ENCODE data around the gene RGS6.

RGS6 gene

DNA sequence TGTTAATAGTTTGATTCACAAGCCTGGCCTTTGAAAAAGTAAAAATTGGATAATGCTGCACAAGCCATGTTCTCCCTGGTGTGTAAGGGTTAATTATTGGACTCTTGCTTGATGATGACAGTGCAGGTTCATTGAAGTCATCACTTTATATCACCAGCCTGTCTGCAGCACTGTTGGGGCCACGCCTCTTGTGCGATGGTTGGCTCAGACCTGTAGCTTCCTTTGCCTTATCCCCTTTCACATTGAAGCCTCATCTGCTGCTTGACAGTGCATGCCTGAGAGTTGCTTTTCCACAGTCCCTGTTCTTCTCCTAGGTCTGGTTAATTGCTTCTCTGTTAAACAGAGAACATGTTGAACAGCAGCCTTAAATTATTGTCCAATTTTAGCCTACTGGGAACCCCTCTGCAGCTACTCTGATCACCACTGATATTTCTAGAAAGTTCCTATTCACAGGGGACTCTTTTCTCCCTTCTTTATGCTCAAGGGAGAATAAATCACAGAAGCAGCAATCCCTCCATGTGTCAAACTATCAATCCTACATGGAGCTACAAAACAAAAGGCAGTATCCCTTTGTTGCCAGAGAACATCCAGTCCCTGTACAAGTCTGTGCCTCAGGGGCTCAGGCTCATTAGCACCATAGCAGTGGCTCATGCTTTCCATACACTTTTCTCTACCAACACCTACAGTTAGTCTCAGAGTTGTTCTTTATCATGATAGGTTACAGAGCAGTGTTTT, 322.1 kb downstream of the RGS6 start:
- no peak for DNase-seq

DNA sequence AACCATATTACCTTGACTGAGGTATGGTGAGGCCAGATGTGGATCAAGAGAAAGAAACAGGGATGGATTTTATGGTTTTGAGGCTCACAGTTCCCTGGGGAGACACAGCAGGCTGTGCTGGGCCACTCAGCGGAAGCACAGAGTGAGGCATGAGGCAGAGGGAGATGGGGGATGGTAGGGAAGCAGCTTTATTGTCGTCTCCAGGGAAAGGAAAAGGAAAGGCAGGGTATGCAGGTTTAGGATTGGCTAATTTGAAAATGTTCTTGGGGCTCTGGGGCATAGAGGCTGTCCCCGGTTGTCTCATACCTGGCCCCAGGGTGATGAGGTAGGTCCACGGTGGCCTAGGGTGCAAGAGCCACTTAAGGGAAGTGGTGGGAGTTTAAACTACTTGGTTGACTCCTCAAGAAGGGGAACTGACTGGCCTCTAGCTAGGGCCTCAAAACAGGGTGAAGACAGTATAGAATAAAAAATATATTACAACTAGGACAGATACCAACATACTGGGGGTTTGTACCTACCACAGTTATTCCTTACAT, 322.8 kb downstream of the RGS6 start:
- no peak for DNase-seq

DNA sequence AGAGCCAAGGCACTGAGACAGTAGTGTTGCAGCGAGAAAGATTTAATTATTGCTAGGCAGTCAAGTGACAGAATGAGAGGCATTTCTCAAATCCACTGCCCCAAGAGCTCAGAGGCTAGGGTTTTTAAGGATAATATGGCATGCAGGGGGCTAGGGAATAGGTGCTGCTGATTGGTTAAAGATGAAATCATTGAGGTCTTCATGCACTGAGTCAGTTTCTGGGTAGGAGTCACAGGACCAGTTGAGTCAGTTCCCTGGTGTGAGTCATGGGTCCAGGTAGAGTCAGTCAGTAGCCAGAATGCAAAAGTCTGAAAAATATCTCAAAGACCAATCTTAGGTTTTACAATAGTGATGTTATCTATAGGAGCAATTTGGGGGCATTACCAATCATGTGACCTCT, 323.8 kb downstream of the RGS6 start:
- DNase-seq, result no peak

DNA sequence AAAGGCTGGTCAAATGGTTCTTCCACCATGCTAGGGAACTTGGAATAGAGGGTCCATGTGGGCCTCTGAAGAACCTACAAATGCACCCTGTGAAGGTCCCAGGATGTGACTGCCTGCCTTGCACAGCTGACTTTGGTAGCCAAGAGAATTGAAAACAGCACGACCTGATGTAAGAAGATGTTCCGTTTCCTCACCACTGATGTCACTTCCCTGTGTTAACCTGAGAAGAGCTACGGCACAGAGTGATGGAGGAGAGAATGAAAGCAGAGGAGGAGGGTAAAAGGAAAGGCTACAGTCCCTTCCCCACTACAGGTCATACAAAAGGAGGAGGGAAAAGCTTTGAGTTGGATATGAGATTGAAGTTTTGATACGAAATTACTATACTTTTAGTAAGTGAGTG, 328.8 kb downstream of the RGS6 start:
- no peak for DNase-seq

DNA sequence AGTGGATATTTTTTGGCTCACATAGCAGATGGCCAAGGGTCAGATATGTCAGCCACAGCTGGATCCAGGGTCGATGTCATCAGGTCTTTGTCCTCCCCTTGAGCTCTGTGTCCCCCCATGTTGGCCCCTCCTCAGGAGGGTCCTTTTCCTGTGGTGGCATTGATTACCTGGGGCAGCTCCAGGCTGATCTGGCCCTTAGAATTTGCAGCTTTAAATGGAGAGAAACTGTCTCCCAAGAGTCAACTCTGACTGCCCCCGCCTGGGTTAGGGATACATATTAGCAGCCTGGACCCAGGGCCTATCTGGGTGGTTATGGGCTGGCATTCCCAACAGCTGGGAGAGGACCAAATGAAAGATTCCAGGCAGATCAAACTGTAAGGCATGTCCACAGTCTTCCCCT, 330.5 kb downstream of the RGS6 start:
- no peak for DNase-seq

DNA sequence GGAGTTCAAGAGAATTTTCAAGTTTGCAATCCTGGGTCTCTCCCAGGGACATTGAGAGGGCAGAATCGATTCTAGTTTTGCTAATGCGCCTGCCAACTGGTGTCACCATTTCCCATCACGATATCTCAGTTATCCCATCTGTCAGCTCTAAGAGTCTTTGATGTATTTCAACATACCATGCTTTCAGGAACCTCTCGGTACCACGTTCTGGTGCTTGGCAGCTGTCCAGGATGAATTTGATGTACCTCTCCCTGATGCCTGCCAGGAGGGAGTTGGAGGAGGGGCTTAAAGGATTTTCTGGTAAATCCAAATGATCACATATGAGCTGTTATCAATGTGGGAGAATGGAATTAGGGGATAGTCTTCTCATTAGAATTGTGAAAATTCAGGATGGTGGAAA, 332.5 kb downstream of the RGS6 start:
- no peak for DNase-seq

DNA sequence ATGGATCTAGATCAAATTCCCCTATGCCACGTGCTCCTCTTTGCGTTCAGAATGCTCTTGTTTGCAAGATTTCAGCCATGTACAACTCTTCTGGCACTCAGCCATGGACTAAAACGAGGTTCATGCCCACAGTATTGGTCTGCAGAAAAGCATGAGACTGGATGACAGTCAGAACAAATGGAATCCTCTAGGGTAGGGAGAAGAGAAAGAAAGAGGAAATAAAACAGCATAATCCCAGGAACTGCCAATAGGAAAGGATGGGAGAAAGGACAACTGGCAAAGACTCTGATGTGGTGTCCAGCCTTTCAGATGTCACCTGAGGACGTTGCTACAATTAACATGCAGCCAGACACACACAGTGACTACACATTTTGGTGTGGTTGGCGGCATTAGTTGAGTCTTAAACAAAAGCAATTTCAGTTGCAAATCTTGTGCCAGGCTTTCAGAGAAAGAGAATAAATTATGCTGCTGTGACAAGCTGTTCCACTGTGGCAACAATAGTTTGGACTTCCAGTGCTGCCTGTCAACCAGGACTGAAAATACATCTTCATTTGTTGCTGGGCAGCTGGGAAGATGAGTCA, 338.0 kb downstream of the RGS6 start:
- DNase-seq, result no peak

DNA sequence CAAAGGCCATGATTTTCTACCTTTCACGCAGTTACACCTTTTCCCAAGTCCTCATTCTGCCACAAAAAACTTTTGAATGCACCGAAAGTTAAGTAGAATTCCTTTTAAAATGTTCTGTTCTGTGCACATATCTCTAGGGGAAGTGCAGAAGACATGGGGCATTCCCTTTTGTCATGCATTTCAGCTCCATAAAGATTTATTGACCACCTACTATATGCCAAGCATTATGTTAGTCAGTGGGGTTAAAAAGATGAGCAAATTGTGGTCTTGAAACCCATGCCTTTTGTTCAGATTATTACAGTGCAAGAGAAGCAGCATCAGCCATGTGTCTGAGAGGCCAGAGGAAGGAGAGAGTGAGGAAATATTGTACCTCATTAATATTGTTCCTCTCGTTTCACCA, 338.5 kb downstream of the RGS6 start:
- no peak for DNase-seq

DNA sequence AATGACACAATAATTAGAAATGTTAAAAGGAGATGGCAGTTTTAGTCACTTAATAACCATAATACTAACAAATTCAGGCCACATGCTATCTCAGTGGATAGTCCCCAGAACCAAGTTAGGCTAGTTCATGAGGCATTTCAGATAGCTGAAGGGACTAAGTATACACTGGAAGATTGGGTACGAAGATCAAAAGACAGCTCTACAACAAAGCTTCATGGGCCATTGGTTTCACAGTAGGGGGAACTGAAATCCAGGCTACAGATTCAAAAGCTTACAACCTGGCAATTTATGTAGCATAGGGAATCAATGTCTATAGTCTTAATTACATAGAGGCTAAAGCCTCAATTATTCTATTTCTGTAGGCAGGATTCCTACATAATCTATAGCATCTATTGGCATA, 343.0 kb downstream of the RGS6 start:
- no peak for DNase-seq

DNA sequence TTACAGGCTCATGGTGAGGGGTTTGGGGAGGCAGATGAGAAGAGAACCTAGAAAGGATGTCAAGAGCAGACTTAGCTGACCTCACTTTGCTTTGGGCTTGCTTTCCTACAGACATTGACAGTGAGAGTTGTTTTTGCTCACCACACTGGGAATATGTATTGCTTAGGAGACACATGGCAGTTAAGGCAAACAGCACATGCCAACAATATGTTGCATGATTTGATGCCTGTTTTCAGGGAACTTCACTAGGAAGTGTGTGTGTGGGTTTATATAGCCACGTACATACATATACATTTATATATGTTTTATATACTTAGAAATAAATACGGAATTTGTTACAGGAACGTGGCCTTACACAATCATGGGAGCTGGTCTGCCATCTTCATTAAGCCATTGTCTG, 346.1 kb downstream of the RGS6 start:
- no peak for DNase-seq

DNA sequence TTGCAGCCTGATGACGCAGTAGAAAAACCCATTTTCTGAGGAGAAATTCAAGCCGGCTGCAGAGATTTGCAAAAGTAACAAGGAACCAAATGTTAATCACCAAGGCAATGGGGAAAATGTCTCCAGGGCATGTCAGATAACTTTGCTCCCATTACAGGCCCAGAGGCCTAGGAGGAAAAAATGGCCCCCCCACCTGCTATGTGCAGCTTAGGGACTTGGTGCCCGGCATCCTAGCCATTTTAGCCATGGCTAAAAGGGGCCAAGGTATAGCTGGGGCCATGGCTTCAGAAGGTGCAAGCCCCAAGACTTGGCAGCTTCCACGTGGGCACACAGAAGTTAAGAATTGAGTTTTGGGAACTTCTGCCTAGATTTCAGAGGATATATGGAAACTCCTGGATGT, 351.9 kb downstream of the RGS6 start:
- DNase-seq, result no peak

DNA sequence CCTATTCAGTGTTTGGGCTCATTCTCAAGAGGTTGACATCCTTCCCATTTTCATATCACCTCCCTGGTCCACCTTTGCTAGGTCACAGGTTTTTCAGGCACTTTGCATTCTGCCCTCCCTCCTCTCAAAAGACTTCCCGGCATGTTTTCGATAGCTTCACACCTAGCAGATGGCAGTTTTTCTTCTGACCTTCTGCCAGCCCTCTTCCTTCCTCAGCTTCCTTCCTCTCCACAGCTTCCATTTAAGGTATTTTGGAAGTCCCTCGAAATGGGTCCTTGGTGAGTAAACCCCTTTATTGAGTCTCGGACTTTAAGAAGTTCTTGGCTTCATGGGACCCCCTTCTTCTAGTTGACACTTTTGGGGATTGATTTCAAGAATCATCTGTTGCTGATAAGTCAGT, 358.0 kb downstream of the RGS6 start:
- DNase-seq, result no peak

DNA sequence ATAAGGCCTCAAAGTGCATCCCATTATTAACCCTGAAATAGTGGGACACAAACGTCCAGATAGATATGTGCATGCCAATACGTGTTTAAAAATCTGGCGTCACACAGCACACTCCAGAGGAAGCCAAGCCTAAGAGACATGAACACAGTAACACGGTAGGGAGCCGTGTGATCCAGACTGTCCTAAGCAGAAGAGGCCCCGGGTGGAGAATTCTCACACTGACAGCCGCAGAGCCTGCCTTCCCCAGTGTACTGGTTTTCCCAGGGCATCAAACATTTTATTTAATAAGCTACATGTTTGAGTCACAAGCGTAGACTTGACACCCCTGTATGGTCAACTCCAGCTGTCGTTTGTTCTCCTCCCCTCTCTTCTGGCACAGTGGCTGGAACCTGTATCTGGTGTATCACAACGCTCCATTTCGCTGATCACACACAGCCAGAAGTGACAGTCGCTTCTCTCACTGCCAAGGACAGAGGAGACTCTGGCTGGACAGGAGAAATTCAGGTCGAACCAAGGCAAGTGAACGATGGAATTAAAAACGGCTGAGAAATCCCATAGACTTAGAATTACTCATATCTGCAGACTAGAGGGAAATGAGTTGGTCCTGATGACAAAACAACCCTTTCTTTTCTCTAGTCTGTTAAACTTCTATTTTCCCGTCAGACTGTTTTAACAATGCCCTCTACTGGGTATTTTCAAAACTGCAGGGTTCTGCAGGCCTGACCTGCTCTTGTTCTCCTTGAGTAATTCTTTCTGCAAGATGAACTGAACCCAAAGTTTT, 359.9 kb downstream of the RGS6 start:
- DNase-seq, result peak in 1 of 5 experiments; percentile 67

DNA sequence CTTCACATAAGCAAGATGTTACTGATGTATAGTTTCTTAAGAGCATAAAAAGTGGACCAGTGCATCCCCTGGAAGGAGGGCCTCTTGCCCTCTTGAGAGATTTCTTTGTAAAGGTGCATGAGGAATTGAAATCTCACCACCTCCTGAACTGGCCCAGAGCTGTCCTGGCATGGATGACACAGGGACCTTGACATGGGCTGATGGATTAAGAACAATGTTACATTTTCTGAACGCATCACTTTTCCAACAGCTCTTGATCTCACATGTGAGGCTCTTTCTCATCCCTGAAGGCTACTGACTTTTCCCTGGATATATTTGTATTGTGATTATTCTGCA, 360.4 kb downstream of the RGS6 start:
- no peak for DNase-seq

DNA sequence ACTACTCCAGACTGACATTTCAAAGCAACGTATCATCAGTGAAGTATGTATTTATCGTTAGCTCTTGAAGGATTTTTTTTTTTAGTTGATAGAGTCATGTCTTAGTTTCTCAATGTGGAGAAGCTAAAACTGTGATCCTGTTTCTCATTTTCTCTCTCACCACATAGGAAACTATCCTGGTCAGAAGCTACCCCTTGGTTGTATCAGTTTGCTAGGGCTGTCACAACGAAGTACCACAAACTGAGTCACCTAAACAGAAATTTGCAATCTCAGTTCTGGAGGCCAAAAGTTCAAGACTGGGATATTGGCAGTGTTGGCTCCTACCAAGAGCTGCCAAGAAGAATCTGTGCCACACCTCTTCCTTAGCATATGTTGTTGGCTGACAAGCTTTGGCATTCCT, 369.1 kb downstream of the RGS6 start:
- no peak for DNase-seq

DNA sequence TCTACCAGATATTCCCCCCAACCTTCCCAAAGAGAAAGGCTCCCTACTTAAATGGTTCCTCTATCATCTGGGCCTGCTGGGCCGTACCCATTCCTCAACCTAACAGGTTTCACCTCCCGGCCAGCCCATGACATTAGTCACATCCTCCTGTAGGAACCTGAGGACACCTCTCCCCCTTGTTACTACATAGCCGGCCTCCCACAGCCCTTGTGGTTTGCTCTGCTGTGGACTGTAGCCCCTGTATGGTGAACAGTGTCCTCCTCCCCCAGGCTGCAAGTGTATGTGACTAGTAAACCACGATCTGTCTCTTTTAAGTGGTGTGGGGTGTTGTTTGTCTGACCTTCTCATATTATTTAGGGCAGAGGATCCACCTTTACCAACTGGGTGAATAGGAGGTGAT, 371.7 kb downstream of the RGS6 start:
- DNase-seq, result no peak

DNA sequence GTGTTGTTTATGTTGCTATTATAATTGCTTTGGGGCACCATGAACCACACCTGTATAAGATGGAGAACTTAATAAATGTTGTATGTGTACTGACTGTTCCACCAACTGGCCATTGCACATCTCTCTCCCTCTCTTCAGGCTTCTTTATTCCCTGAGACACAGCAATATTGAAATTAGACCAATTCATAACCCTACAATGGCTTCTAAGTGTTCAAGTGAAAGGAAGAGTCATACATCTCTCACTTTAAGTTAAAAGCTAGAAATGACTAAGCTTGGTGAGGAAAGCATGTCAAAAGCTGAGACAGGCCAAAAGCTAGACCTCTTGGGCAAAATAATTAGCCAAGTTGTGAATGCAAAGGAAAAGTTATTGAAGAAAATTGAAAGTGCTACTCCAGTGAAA, 373.3 kb downstream of the RGS6 start:
- peak in 1 of 5 experiments; percentile 16 for DNase-seq

DNA sequence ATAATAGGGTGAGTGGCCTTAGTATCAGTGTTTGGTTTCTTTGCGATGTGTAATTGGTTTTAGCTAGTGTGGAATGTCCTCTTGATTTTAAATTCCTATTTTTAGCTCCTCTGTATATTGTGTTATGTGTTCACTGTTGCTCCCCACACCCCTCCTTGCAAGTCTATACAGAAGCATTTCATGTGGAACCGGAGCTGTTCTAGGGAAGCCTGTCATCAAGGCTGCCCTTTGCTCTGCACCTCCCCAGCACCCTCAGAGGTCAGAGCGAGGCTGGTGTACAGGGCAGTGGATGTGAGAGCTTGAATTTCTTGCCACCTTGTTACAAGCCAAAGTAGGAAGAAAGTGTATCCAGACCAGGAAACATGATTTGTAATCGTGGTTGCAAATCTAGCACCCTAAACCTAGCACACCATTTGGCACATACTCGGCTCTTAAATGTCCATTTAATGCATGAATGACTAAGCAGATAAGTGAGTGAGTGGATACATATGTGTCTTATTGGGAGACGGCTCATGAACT, 376.8 kb downstream of the RGS6 start:
- no peak for DNase-seq

DNA sequence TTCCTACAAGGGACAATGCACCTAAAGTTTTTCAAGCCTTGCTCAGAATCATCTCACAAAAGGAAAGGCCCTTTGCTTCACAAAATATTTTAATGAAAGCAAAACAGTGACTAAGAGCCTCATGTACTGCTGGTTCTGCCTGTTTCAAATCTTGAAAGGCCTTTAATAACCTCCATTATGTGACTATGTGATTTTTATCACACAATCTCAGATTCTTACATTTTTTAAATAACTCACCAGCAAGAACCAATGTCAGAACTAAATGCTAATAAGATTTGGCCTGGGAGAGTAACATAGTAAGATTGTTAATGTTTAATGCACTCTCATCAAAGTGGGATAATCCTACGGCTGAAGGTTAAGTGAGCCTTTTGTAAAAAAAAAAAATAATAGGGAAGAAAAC, 378.9 kb downstream of the RGS6 start:
- no peak for DNase-seq

DNA sequence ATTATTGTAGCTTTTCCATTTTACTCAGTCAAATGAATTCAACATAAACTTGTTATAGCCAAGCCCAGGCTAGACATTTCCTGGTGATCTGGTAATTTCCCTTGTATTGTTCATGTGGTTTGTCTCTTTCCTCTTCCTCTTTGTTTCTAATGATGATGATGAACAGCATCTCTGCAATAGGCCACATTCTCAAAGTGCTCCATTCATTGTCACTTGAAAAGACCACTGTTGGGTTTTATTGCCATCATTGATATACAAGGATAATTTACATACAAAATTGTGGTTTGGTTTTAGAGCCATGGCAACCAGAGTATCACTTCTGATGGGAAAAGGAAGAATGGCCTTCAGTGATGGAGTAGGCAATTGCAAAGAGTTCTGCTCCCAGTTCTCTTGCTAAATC, 379.3 kb downstream of the RGS6 start:
- no peak for DNase-seq

DNA sequence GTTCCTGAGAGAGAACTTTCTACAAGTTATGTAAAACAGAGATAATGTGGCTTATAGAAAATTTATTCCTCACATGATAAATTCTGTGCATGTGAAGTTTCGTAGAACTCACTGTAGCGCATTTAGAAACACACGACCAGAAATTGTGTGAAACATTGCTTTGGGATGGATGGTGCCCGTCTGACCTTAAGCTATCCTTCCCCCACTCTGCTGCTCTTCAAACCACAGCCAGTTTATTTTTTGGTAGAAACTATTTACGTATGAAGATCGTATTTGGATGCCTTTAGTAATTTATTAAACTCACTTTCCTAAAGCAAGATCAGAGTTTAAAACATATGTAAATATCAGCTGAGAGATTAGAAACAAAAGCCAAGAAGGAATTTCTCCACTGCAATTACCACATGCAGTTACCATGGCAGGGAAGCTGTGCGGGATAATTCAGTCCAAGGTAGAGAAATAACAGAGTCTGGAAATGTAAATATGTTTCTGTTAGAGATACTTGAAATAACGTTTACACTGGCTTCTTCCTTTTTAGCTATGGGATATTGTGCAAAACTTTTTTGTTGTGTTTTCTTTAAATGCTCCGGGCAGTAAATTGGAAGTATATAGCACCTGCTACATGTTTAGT, 382.7 kb downstream of the RGS6 start:
- no peak for DNase-seq

DNA sequence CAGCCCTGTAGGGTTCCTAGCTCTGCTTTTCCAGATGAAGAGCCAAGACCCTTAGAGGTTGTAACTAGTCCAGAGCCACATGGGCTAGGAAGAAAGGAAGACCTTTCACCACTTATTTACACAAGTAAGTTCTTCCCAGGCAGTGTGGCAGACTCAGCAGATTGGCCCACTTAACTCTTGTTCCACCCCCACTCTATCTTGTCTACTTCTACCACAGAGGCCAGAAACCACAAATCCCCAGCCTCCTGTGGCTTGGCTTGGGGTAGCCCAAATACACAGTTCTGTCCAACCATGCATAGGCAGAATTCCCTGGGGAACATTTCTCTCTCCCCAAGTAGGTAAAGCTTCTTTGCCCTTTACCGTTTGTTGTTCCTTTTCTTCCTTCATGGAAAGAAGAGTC, 383.5 kb downstream of the RGS6 start:
- no peak for DNase-seq

DNA sequence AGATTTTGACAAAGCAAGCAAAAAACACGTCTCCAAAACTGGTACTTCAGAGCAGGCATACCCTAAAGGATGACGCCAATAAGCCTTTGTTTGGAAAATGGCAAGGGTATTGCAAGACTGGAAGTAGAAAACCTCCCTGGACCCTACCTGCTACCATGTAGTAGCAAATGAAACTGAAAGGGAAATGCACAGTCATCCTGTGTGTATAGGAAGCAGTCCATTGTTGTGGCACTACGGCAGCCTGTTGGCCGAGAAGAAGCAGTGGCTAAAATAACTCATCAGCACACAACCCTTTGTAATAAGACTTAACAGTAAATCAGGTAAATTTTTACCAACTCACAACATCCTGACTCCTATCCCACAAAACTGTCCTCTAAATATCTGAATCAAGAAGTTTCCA, 386.4 kb downstream of the RGS6 start:
- peak in 1 of 5 experiments; percentile 70 for DNase-seq
